Epithelial cell of esophagus (primary cell): ENCODE results near the gene VAV1.

Experiments
- DNase-seq: peaks from one replicate; pipeline ENCODE4 v3.0.0; 2010; ENCODE audit warnings: low read depth
- H3K4me3 ChIP-seq: 2 replicates; pipeline ENCODE4 v1.5.1; 2011; ENCODE audit warnings: mild to moderate bottlenecking, low read length, control low read depth
- TF ChIP-seq, protein P1 (sequence below): IDR thresholded peaks from 2 replicates; pipeline ENCODE4 v1.5.1; 2011; ENCODE audit warnings: low read depth, mild to moderate bottlenecking, low read length, control low read depth, inconsistent platforms; ENCODE audit not compliant: insufficient read depth; ENCODE audit errors: missing control alignments

The VAV1 gene

GRCh38 chr19:6894313-6894712 is 121.8 kb downstream of the VAV1 start:
- DNase-seq = no peak
- no peak overlapping the region for H3K4me3 ChIP-seq
- TF ChIP-seq, protein P1, sequence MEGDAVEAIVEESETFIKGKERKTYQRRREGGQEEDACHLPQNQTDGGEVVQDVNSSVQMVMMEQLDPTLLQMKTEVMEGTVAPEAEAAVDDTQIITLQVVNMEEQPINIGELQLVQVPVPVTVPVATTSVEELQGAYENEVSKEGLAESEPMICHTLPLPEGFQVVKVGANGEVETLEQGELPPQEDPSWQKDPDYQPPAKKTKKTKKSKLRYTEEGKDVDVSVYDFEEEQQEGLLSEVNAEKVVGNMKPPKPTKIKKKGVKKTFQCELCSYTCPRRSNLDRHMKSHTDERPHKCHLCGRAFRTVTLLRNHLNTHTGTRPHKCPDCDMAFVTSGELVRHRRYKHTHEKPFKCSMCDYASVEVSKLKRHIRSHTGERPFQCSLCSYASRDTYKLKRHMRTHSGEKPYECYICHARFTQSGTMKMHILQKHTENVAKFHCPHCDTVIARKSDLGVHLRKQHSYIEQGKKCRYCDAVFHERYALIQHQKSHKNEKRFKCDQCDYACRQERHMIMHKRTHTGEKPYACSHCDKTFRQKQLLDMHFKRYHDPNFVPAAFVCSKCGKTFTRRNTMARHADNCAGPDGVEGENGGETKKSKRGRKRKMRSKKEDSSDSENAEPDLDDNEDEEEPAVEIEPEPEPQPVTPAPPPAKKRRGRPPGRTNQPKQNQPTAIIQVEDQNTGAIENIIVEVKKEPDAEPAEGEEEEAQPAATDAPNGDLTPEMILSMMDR = no peak

- TF ChIP-seq, protein P1 = no peak
- no peak overlapping the region for H3K4me3 ChIP-seq
- no peak for DNase-seq
These were observed 130.9 kb downstream of the VAV1 start for GRCh38 chr19:6903446-6903845.

DNA sequence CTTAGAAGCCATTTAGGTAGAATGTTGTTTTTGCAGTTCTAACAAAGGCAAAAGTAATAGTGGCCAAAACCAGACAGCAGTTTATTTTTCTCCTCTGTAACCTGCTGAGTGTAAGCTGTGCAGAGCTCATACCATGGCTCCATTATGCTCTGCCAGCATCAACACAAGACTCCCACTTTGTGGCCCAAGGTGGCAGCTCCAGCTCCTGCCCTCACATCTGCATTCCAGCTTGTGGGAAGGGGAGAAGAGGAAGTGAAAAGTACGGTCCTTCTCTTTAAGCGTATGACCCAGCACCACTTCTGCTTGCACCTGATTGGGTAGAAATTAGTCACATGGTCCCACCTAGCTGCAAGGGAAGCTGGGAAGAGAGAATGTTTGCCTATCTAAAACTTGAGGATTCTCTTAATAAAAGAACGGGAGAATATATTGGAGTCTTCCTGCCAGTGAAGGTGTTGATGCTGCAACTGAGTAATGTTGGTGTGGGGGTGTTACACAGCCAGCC is 134.1 kb downstream of the VAV1 start:
- TF ChIP-seq, protein P1 = no peak
- H3K4me3 ChIP-seq = no peak overlapping the region
- DNase-seq = no peak
